ENCODE measurements around the gene LRRFIP1.

Gene LRRFIP1

DNA sequence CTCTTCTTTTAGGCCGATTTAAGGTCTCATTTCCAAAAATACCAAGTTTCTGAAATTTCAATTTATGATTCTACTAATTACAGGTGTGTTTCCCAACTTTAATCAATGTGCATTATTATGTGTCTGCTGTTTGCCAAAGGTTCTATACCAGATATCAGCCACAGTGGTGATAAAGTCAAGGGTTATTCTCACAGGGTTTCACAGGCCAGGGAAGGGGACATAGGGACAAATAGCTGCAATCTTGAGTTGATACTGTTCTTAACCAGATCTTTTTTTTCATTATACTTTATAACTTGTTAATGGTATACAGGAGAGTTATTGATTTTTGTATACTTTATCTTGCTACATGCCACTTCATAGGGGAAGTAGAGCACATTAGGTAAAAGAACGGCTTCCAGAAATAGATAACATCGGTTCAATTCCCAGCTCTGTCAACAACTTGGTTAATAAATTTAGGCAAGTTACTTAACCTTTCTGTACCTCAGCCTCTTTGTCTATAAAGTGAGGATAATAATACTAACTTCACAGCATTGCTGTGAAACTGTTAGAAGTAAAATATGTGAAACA, 200.1 kb downstream of the LRRFIP1 start:
- H3K4me3 ChIP-seq (ENCODE audit: control insufficient read depth, low read depth, low read length): no peak overlapping the region
- TF ChIP-seq, protein P1, sequence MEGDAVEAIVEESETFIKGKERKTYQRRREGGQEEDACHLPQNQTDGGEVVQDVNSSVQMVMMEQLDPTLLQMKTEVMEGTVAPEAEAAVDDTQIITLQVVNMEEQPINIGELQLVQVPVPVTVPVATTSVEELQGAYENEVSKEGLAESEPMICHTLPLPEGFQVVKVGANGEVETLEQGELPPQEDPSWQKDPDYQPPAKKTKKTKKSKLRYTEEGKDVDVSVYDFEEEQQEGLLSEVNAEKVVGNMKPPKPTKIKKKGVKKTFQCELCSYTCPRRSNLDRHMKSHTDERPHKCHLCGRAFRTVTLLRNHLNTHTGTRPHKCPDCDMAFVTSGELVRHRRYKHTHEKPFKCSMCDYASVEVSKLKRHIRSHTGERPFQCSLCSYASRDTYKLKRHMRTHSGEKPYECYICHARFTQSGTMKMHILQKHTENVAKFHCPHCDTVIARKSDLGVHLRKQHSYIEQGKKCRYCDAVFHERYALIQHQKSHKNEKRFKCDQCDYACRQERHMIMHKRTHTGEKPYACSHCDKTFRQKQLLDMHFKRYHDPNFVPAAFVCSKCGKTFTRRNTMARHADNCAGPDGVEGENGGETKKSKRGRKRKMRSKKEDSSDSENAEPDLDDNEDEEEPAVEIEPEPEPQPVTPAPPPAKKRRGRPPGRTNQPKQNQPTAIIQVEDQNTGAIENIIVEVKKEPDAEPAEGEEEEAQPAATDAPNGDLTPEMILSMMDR (IDR thresholded peaks at IDR 0.05; ENCODE audit: control insufficient read depth, insufficient read depth, low read depth, low read length, missing control alignments): no peak
- no peak for DNase-seq (ENCODE audit: low read depth)
